ENCODE measurements around the gene TIRAP.

GRCh38 chr11:126256216-126256615 lies 26.7 kb upstream of the TIRAP start:
- TF ChIP-seq, protein P1, sequence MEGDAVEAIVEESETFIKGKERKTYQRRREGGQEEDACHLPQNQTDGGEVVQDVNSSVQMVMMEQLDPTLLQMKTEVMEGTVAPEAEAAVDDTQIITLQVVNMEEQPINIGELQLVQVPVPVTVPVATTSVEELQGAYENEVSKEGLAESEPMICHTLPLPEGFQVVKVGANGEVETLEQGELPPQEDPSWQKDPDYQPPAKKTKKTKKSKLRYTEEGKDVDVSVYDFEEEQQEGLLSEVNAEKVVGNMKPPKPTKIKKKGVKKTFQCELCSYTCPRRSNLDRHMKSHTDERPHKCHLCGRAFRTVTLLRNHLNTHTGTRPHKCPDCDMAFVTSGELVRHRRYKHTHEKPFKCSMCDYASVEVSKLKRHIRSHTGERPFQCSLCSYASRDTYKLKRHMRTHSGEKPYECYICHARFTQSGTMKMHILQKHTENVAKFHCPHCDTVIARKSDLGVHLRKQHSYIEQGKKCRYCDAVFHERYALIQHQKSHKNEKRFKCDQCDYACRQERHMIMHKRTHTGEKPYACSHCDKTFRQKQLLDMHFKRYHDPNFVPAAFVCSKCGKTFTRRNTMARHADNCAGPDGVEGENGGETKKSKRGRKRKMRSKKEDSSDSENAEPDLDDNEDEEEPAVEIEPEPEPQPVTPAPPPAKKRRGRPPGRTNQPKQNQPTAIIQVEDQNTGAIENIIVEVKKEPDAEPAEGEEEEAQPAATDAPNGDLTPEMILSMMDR (IDR thresholded peaks at IDR 0.05), result no peak
- no peak for TF ChIP-seq POLR2A (IDR thresholded peaks at IDR 0.05)

Measured in heart left ventricle (tissue), 13 donors.